ENCODE results near the gene ZMYND8. TPM values are rescaled to one million over a fixed set of nuclear protein-coding genes. Genes with fewer than 3 reads are reported as not detected.

Gene ZMYND8
- total RNA-seq, 1 experiment from 2014 or later, result 53.1 TPM

DNA sequence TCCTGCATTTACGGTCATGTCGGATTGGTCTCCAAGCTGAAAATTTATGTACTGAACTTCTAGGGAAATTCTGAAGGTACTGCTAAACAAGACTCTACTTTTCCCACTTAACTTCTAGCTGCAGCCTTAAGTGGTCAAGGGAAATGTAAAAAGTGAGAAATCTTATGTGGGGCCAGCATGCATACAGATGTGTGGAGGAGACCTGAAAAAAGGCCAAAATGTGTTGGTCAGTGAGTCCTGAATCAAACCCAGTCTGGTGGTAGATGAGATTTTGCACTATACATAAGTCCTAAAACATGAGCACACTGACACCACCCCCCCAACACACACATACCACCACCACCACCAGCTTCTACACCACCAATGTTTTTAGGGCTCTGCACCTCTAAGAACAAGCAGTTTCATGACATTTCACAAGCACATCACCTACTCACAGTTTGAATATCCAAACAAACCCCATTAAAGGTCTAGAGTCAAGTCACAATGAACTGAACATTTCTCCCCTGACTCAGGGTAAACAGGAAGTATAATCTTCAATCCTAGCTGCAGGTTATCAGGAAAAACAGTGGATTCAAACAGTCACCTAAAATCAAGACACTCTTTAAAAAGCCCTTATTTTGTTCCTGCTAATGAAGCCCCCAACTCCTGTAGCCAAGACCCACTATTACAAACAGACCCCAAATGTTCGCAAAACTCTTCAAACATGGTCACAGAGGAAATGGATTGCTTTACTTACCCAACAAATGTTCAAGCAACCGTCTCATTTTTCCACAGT lies 1.6 kb downstream of the ZMYND8 start:
- CTCF ChIA-PET, result interaction anchor here (0.5 to 11.2 kb wide), 7 partner anchors 14 to 81 kb away, joined by 3 to 136 read pairs (median 6); no protein-coding TSS in a partner anchor

DNA sequence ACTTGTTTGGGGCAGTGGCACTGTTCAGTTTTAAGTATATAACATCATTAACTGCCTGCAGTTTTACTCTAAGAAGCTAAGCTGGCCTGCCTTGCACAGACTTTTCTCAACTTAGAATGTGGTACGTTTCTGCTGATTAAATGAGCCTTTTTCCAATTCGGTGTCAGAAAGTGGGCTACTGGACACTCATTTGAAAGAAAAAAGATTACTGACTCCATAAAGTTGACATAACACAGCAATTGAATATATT lies 2.1 kb downstream of the ZMYND8 start:
- TF ChIP-seq, protein P1, sequence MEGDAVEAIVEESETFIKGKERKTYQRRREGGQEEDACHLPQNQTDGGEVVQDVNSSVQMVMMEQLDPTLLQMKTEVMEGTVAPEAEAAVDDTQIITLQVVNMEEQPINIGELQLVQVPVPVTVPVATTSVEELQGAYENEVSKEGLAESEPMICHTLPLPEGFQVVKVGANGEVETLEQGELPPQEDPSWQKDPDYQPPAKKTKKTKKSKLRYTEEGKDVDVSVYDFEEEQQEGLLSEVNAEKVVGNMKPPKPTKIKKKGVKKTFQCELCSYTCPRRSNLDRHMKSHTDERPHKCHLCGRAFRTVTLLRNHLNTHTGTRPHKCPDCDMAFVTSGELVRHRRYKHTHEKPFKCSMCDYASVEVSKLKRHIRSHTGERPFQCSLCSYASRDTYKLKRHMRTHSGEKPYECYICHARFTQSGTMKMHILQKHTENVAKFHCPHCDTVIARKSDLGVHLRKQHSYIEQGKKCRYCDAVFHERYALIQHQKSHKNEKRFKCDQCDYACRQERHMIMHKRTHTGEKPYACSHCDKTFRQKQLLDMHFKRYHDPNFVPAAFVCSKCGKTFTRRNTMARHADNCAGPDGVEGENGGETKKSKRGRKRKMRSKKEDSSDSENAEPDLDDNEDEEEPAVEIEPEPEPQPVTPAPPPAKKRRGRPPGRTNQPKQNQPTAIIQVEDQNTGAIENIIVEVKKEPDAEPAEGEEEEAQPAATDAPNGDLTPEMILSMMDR (IDR thresholded peaks at IDR 0.05; ENCODE audit: unreplicated experiment), result no peak
- Mint-ChIP-seq H3K27me3 (ENCODE audit: unreplicated experiment) (no peaks in the 10 kb centered on the region), H3K4me1 (ENCODE audit: low read depth, unreplicated experiment) (no peaks in the 10 kb centered on the region), H3K9me3 (ENCODE audit: low read depth, unreplicated experiment) (no peaks in the 10 kb centered on the region), H3K36me3 (ENCODE audit: insufficient read depth, unreplicated experiment) (peaks cover 56% of the 10 kb centered on the region), H3K27ac (ENCODE audit: unreplicated experiment) (no peak overlapping the region), H3K4me3 (ENCODE audit: low read depth, unreplicated experiment) (no peak overlapping the region)
- CTCF ChIA-PET, result interaction anchor here (0.5 to 11.2 kb wide), 4 partner anchors 13 to 37 kb away, joined by 3 to 136 read pairs (median 4); no protein-coding TSS in a partner anchor
- no peak for DNase-seq
- intact Hi-C loops (cut with micrococcal nuclease; ENCODE audit: unreplicated experiment), result no loop called here
- no TSS peak for BruUV-seq (replicated peaks)

More for the DNA sequence above, 1.6 kb downstream of the ZMYND8 start:
- BruUV-seq (replicated peaks), result TSS peak; percentile 7
- Mint-ChIP-seq H3K9me3 (ENCODE audit: low read depth, unreplicated experiment) (no peaks in the 10 kb centered on the region), H3K4me3 (ENCODE audit: low read depth, unreplicated experiment) (no peak overlapping the region), H3K36me3 (ENCODE audit: insufficient read depth, unreplicated experiment) (peaks cover 61% of the 10 kb centered on the region), H3K27me3 (ENCODE audit: unreplicated experiment) (no peaks in the 10 kb centered on the region), H3K4me1 (ENCODE audit: low read depth, unreplicated experiment) (no peaks in the 10 kb centered on the region), H3K27ac (ENCODE audit: unreplicated experiment) (no peak overlapping the region)
- no peak for DNase-seq
- TF ChIP-seq, protein P1 (IDR thresholded peaks at IDR 0.05; ENCODE audit: unreplicated experiment), result no peak
- intact Hi-C loops (cut with micrococcal nuclease; ENCODE audit: unreplicated experiment), result no loop called here

DNA sequence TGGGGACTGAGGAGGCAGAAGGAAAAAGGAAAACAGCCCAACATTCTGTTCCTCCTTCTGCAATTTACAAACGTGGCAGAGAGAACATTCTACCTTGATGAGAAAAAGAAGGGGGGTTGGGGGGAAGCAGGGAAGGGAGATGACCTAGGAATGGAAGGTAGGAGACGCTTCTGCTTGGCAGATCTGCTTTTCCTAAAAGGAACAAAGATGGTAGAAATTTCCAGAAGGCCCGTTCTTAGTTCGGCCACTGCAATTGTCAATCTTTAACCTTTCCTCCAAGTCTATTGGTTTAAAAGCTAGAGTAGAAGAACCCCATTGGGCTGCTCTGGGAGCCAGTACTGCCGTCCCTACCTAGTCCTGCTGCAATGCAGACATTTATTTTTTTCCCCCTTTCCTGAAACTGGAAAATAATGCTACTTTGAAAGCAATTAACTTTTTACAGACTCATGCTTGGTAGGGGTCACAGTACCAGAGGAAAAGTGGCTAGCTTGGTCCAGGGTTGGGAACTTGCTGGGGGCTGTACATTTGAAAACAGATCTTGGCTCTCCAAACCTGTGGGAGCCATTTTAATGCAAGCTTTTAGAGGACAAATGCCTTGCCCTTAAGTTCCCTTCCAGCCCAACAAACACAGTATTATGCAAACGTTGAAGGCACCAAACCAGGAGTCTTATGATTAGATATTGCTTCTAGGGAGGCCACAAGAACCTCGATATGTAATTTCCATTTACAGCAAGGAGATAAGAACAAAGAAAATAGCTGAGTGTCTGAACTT lies 2.6 kb downstream of the ZMYND8 start:
- Mint-ChIP-seq H3K36me3 (ENCODE audit: insufficient read depth, unreplicated experiment) (peaks cover 51% of the 10 kb centered on the region), H3K27ac (ENCODE audit: unreplicated experiment) (no peak overlapping the region), H3K27me3 (ENCODE audit: unreplicated experiment) (no peaks in the 10 kb centered on the region), H3K4me3 (ENCODE audit: low read depth, unreplicated experiment) (no peak overlapping the region), H3K4me1 (ENCODE audit: low read depth, unreplicated experiment) (no peaks in the 10 kb centered on the region), H3K9me3 (ENCODE audit: low read depth, unreplicated experiment) (no peaks in the 10 kb centered on the region)
- DNase-seq, result no peak
- TF ChIP-seq, protein P1 (IDR thresholded peaks at IDR 0.05; ENCODE audit: unreplicated experiment), result no peak
- BruUV-seq (replicated peaks), result no TSS peak
- intact Hi-C loops (cut with micrococcal nuclease; ENCODE audit: unreplicated experiment), result no loop called here
- CTCF ChIA-PET, result interaction anchor here (0.5 to 11.2 kb wide), 6 partner anchors 13 to 118 kb away, joined by 3 to 136 read pairs (median 4); no protein-coding TSS in a partner anchor

DNA sequence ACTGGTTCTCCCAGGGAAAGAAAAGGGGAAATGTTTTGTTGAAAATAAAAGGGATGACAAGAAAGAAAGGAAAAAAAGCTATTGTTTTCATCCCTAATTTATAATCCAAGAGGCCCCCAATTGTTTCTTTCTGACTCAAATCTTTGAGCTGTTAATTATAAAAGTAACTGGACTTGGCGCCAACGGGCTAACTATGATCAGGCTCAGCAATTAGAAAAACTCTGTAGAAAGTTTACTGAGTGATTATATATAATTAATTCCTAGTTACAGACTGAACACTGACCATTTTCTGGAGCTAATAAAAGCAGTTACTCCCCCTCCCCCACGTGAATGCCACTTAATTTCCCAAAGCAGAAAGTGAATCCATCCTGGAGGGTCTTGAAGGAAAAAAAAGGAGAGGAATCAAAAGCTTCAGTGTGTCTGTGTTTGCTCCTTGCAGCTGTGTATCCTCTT lies 3.2 kb downstream of the ZMYND8 start:
- H3K9me3 Mint-ChIP-seq (ENCODE audit: low read depth, unreplicated experiment), result no peaks in the 10 kb centered on the region
- H3K27ac Mint-ChIP-seq (ENCODE audit: unreplicated experiment), result no peak overlapping the region
- DNase-seq, result no peak
- TF ChIP-seq, protein P1 (IDR thresholded peaks at IDR 0.05; ENCODE audit: unreplicated experiment), result no peak
- no TSS peak for BruUV-seq (replicated peaks)
- no peak overlapping the region for H3K4me3 Mint-ChIP-seq (ENCODE audit: low read depth, unreplicated experiment)
- no peaks in the 10 kb centered on the region for H3K27me3 Mint-ChIP-seq (ENCODE audit: unreplicated experiment)
- CTCF ChIA-PET, result interaction anchor here (0.5 to 11.2 kb wide), 4 partner anchors 30 to 117 kb away, joined by 3 to 136 read pairs (median 4); no protein-coding TSS in a partner anchor
- H3K4me1 Mint-ChIP-seq (ENCODE audit: low read depth, unreplicated experiment), result no peaks in the 10 kb centered on the region
- H3K36me3 Mint-ChIP-seq (ENCODE audit: insufficient read depth, unreplicated experiment), result peaks cover 45% of the 10 kb centered on the region
- intact Hi-C loops (cut with micrococcal nuclease; ENCODE audit: unreplicated experiment), result no loop called here
